HepG2 (cell line): ENCODE results near the gene CXorf65. TPM values are rescaled to one million over a fixed set of nuclear protein-coding genes. Genes with fewer than 3 reads are reported as not detected.

Experiments used
- ATAC-seq: fragments of 200-7000 bp; cut with Tn5 transposase; 3 replicates; pipeline ENCODE4 v1.9.1; 2020; ENCODE audit warnings: mild to moderate bottlenecking, moderate library complexity
- BruUV-seq: library from RNA; stranded (reverse); fragments of 400-500 nt; replicated peaks from 2 replicates; lab custom pipeline; 2021; lab: Mats Ljungman, UMichigan
- CTCF ChIA-PET: fragments of 300-600 bp; formaldehyde crosslinking; extraction: SDS; loops from one replicate; lab custom pipeline; 2021; ENCODE audit warnings: low total read pairs, inconsistent platforms, low intra/inter-chr PET ratio; lab: Yijun Ruan, JAX
- POLR2A ChIA-PET: fragments of 350-600 bp; sonication (Branson Sonifier 250); formaldehyde crosslinking; loops from one replicate; lab custom pipeline; 2020; ENCODE audit warnings: antibody characterized with exemption, inconsistent platforms; lab: Yijun Ruan, JAX
- DNase-seq: peaks from one replicate; pipeline ENCODE4 v3.0.0-alpha.2; 2015; ENCODE audit warnings: low spot score
- FAIRE-seq: peaks from 3 replicates; lab custom pipeline; 2011; peaks lifted over from hg19 to GRCh38; lab: Jason Lieb, UNC
- H2AFZ ChIP-seq: one replicate; pipeline ENCODE4 v1.6.1; 2011; ENCODE audit warnings: low read length, inconsistent platforms
- H3K27ac ChIP-seq: fragments of 300-600 bp; 3 replicates; pipeline ENCODE4 v1.8.0; 2011; ENCODE audit warnings: mixed run types, mild to moderate bottlenecking, mixed read lengths, low read length, inconsistent platforms; ENCODE audit not compliant: insufficient read depth; ENCODE audit errors: extremely low read length
- H3K27me3 ChIP-seq, 2 experiments: fragments of 200-600 bp in 1 of 2; 2 replicates in 1 of 2; 3 replicates in 1 of 2; pipeline versions ENCODE4 v1.6.0 to v1.8.0; 2011; ENCODE audit warnings: low read length in 2 of 2, mild to moderate bottlenecking in 2 of 2, moderate library complexity in 2 of 2, inconsistent platforms in 1 of 2; ENCODE audit not compliant: insufficient read depth in 2 of 2, control insufficient read depth in 1 of 2
- H3K36me3 ChIP-seq, 2 experiments: fragments of 200-600 bp in 1 of 2; replicated peaks in 1 of 2; 2 replicates in 1 of 2; 3 replicates in 1 of 2; pipeline versions ENCODE4 v1.5.1 to v1.8.0; 2011; ENCODE audit warnings: low read length in 2 of 2, inconsistent platforms in 1 of 2; ENCODE audit not compliant: insufficient read depth in 2 of 2, control insufficient read depth in 1 of 2
- H3K4me1 ChIP-seq: 2 replicates; pipeline ENCODE4 v1.5.1; 2012; ENCODE audit warnings: low read length, inconsistent platforms; ENCODE audit not compliant: insufficient read depth
- H3K4me2 ChIP-seq: 2 replicates; pipeline ENCODE4 v1.6.0; 2011; ENCODE audit warnings: low read depth, low read length, inconsistent platforms
- H3K4me3 ChIP-seq, 3 experiments: fragments of 200-600 bp in 1 of 3; sonication (generic), shearing (Covaris generic) in 1 of 3; replicated peaks in 1 of 3; 2 replicates each; pipeline ENCODE4 v1.5.1; 2011 to 2016; ENCODE audit warnings: low read length in 3 of 3, inconsistent platforms in 2 of 3, low read depth in 2 of 3, mild to moderate bottlenecking in 2 of 3, control low read depth in 1 of 3, mixed read lengths in 1 of 3; ENCODE audit not compliant: insufficient read depth in 1 of 3
- H3K79me2 ChIP-seq: one replicate; pipeline ENCODE4 v1.6.1; 2011; ENCODE audit warnings: low read length, inconsistent platforms; ENCODE audit not compliant: insufficient read depth
- H3K9ac ChIP-seq: 2 replicates; pipeline ENCODE4 v1.6.0; 2011; ENCODE audit warnings: mild to moderate bottlenecking, low read depth, low read length, inconsistent platforms; ENCODE audit not compliant: insufficient read depth
- H3K9me3 ChIP-seq: 2 replicates; pipeline ENCODE4 v1.5.1; 2012; ENCODE audit warnings: mild to moderate bottlenecking, low read length
- H4K20me1 ChIP-seq: 2 replicates; pipeline ENCODE4 v1.6.0; 2011; ENCODE audit warnings: inconsistent platforms, mild to moderate bottlenecking, low read length, moderate library complexity; ENCODE audit not compliant: insufficient read depth
- KDM4B ChIP-seq: sonication (generic); formaldehyde crosslinking; IDR thresholded peaks from 2 replicates; pipeline ENCODE4 v1.4.0; 2020; ENCODE audit warnings: missing genetic modification reagents
- NR2C2 ChIP-seq: sonication (generic); formaldehyde crosslinking; IDR thresholded peaks from 2 replicates; pipeline ENCODE4 v1.4.0; 2020; ENCODE audit warnings: missing genetic modification reagents, mild to moderate bottlenecking, moderate library complexity, borderline replicate concordance
- RFXAP ChIP-seq: sonication (generic); formaldehyde crosslinking; IDR thresholded peaks from 2 replicates; pipeline ENCODE4 v1.4.0; 2020; ENCODE audit warnings: missing genetic modification reagents, borderline replicate concordance
- TEAD3 ChIP-seq: optimal IDR thresholded peaks from 2 replicates; pipeline ENCODE3; 2016; ENCODE audit warnings: borderline replicate concordance
- WGBS: methylation state at CpG from one replicate; pipeline ENCODE4 v1.1.6; 2017; ENCODE audit warnings: low lambda C conversion rate; 5-methylcytosine and 5-hydroxymethylcytosine counted together
- in situ Hi-C: cut with HindIII; loops from 2 replicates; pipeline ENCODE4 v1.10.0; 2017; ENCODE audit warnings: low pct_unique_long_range_greater_than_20kb; ENCODE audit not compliant: extremely low pct_ligation_motif_present
- intact Hi-C: fragments of 100-400 bp; cut with micrococcal nuclease; formaldehyde crosslinking; loops from one replicate; pipeline ENCODE4 v1.10.0; 2022; ENCODE audit not compliant: unreplicated experiment
- polyA plus RNA-seq, 8 experiments: library from polyadenylated mRNA; depleted of rRNA in 3 of 8; stranded (reverse) in 7 of 8; unstranded in 1 of 8; fragments of >200 nt; fragmentation: Illumina TruSeq in 4 of 8; extraction: Trizol in 4 of 8; gene quantifications; 2 replicates each; pipeline versions ENCODE4 v1.2.1 to v1.2.3, GENCODE V29; 2011 to 2016; ENCODE audit warnings: low read depth in 4 of 8, missing spikeins in 1 of 8, mixed read lengths in 1 of 8; ENCODE audit not compliant: insufficient read depth in 1 of 8
- total RNA-seq, 5 experiments: library from RNA; depleted of rRNA; stranded (reverse); fragments of >200 nt; fragmentation: Illumina TruSeq; extraction: Trizol; gene quantifications; 2 replicates each; pipeline ENCODE4 v1.2.3, GENCODE V29; 2016; ENCODE audit warnings: low read depth in 1 of 5
- TF ChIP-seq, protein P1 (sequence below): IDR thresholded peaks from 2 replicates; pipeline ENCODE4 v1.6.1; 2016; ENCODE audit warnings: mild to moderate bottlenecking, missing biosample characterization, missing genetic modification reagents
- TF ChIP-seq, protein P2 (sequence below): sonication (generic); formaldehyde crosslinking; IDR thresholded peaks from 2 replicates; pipeline ENCODE4 v1.9.0; 2022; ENCODE audit warnings: low read depth, missing genetic modification reagents

CXorf65 gene
- total and polyA plus RNA-seq, 2 of the 13 experiments (the other 11 are each of a cell fraction or from before 2014, with no cell fraction given) = not detected

GRCh38 chrX:71148278-71148663 is 41.7 kb upstream of the CXorf65 start:
- Histone ChIP-seq H2AFZ (no peak overlapping the region), H4K20me1 (no peaks in the 10 kb centered on the region), H3K4me1 (peaks cover 18% of the 10 kb centered on the region), H3K9ac (no peak overlapping the region), H3K79me2 (no peaks in the 10 kb centered on the region), H3K36me3 (no peaks in the 10 kb centered on the region), H3K27ac (no peak overlapping the region), H3K4me3 (no peak overlapping the region), H3K9me3 (no peaks in the 10 kb centered on the region), H3K27me3 (no peaks in the 10 kb centered on the region; a peak in 1 of 5 replicates), H3K4me2 (no peak overlapping the region)
- intact Hi-C loops = no loop called here
- BruUV-seq = no TSS peak
- FAIRE-seq = no peak
- ATAC-seq = no peak
- TF ChIP-seq, protein P1, sequence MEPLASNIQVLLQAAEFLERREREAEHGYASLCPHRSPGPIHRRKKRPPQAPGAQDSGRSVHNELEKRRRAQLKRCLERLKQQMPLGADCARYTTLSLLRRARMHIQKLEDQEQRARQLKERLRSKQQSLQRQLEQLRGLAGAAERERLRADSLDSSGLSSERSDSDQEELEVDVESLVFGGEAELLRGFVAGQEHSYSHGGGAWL (CRISPR knock-in tag) = no peak
- no peak for TF ChIP-seq RFXAP (CRISPR knock-in tag)
- no peak for TF ChIP-seq NR2C2 (CRISPR knock-in tag)
- TF ChIP-seq KDM4B (CRISPR knock-in tag) = no peak
- TF ChIP-seq, protein P2, sequence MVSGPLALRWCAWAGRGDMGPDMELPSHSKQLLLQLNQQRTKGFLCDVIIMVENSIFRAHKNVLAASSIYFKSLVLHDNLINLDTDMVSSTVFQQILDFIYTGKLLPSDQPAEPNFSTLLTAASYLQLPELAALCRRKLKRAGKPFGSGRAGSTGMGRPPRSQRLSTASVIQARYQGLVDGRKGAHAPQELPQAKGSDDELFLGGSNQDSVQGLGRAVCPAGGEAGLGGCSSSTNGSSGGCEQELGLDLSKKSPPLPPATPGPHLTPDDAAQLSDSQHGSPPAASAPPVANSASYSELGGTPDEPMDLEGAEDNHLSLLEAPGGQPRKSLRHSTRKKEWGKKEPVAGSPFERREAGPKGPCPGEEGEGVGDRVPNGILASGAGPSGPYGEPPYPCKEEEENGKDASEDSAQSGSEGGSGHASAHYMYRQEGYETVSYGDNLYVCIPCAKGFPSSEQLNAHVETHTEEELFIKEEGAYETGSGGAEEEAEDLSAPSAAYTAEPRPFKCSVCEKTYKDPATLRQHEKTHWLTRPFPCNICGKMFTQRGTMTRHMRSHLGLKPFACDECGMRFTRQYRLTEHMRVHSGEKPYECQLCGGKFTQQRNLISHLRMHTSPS (CRISPR knock-in tag) = no peak
- no peak for TF ChIP-seq TEAD3 (CRISPR knock-in tag)
- in situ Hi-C loops = no loop called here
- POLR2A ChIA-PET = no interaction called here
- WGBS = 28% methylated on average over 3 of the region's 8 CpGs
- DNase-seq = no peak
- CTCF ChIA-PET = no interaction called here
